HepG2 (cell line): ENCODE results near the gene NFIC. TPM values are rescaled to one million over a fixed set of nuclear protein-coding genes. Genes with fewer than 3 reads are reported as not detected.

Experiments
- AKAP8 ChIP-seq: sonication (generic); formaldehyde crosslinking; IDR thresholded peaks from 2 replicates; pipeline ENCODE4 v1.5.1; 2020; ENCODE audit warnings: mild to moderate bottlenecking, missing genetic modification reagents
- ARNT2 ChIP-seq: sonication (generic); formaldehyde crosslinking; IDR thresholded peaks from 2 replicates; pipeline ENCODE4 v1.8.0; 2022; ENCODE audit warnings: mild to moderate bottlenecking, low read depth, missing genetic modification reagents, moderate library complexity
- EHMT2 ChIP-seq: fragments of 200-600 bp; sonication (generic); IDR thresholded peaks from 2 replicates; pipeline ENCODE4 v1.7.0; 2017; ENCODE audit warnings: antibody characterized with exemption, low read depth, low read length, borderline replicate concordance
- FOXO4 ChIP-seq: sonication (generic); formaldehyde crosslinking; conservative IDR thresholded peaks from 2 replicates; pipeline ENCODE4 v1.8.1; 2023; ENCODE audit warnings: missing genetic modification reagents
- KDM2A ChIP-seq: sonication (generic); formaldehyde crosslinking; IDR thresholded peaks from 2 replicates; pipeline ENCODE4 v1.4.0; 2020; ENCODE audit warnings: low read depth, missing genetic modification reagents, borderline replicate concordance
- KMT2A ChIP-seq: sonication (generic); formaldehyde crosslinking; IDR thresholded peaks from 2 replicates; pipeline ENCODE4 v1.4.0; 2020; ENCODE audit warnings: missing genetic modification reagents
- NFKB2 ChIP-seq: sonication (generic); formaldehyde crosslinking; IDR thresholded peaks from 2 replicates; pipeline ENCODE4 v1.4.0; 2020; ENCODE audit warnings: missing genetic modification reagents, borderline replicate concordance
- RXRA ChIP-seq: sonication (generic); formaldehyde crosslinking; IDR thresholded peaks from 2 replicates; pipeline ENCODE4 v1.5.1; 2020; ENCODE audit warnings: missing genetic modification reagents
- SALL1 ChIP-seq: sonication (generic); formaldehyde crosslinking; IDR thresholded peaks from 2 replicates; pipeline ENCODE4 v1.8.0; 2022; ENCODE audit warnings: mild to moderate bottlenecking, missing genetic modification reagents
- SRSF9 ChIP-seq: fragments of 200-400 bp; formaldehyde crosslinking; IDR thresholded peaks from 2 replicates; pipeline ENCODE4 v1.6.1; 2018; ENCODE audit warnings: borderline replicate concordance, mild to moderate bottlenecking, low read depth, low read length; ENCODE audit not compliant: insufficient read depth, poor library complexity, severe bottlenecking
- STAT5B ChIP-seq: sonication (generic); formaldehyde crosslinking; IDR thresholded peaks from 2 replicates; pipeline ENCODE4 v1.4.0; 2020; ENCODE audit warnings: missing genetic modification reagents
- STAT6 ChIP-seq: sonication (generic); formaldehyde crosslinking; IDR thresholded peaks from 2 replicates; pipeline ENCODE4 v1.4.0; 2020; ENCODE audit warnings: missing genetic modification reagents, mild to moderate bottlenecking, borderline replicate concordance
- TGIF2 ChIP-seq: IDR thresholded peaks from 2 replicates; pipeline ENCODE4 v1.6.1; 2016; ENCODE audit warnings: control low read depth, missing compliant biosample characterization
- U2AF2 ChIP-seq: fragments of 200-400 bp; formaldehyde crosslinking; IDR thresholded peaks from 2 replicates; pipeline ENCODE4 v1.6.1; 2017; ENCODE audit warnings: low read depth, mild to moderate bottlenecking, low read length
- ZFP36 ChIP-seq: fragments of 150-350 bp; IDR thresholded peaks from 2 replicates; pipeline ENCODE4 v1.6.1; 2018; ENCODE audit warnings: borderline replicate concordance, low read length, low read depth; ENCODE audit not compliant: partially characterized antibody
- ZNF34 ChIP-seq: sonication (generic); formaldehyde crosslinking; IDR thresholded peaks from 2 replicates; pipeline ENCODE4 v1.4.0; 2020; ENCODE audit warnings: mild to moderate bottlenecking, missing genetic modification reagents, borderline replicate concordance
- ZNF672 ChIP-seq: sonication (generic); formaldehyde crosslinking; IDR thresholded peaks from 2 replicates; pipeline ENCODE4 v1.8.1; 2022; ENCODE audit warnings: missing genetic modification reagents
- polyA plus RNA-seq, 8 experiments: library from polyadenylated mRNA; depleted of rRNA in 3 of 8; stranded (reverse) in 7 of 8; unstranded in 1 of 8; fragments of >200 nt; fragmentation: Illumina TruSeq in 4 of 8; extraction: Trizol in 4 of 8; gene quantifications; 2 replicates each; pipeline versions ENCODE4 v1.2.1 to v1.2.3, GENCODE V29; 2011 to 2016; ENCODE audit warnings: low read depth in 4 of 8, missing spikeins in 1 of 8, mixed read lengths in 1 of 8; ENCODE audit not compliant: insufficient read depth in 1 of 8
- total RNA-seq, 5 experiments: library from RNA; depleted of rRNA; stranded (reverse); fragments of >200 nt; fragmentation: Illumina TruSeq; extraction: Trizol; gene quantifications; 2 replicates each; pipeline ENCODE4 v1.2.3, GENCODE V29; 2016; ENCODE audit warnings: low read depth in 1 of 5
- TF ChIP-seq, protein P1 (sequence below): sonication (generic); formaldehyde crosslinking; IDR thresholded peaks from 2 replicates; pipeline ENCODE4 v1.9.0; 2021; ENCODE audit warnings: missing genetic modification reagents, mild to moderate bottlenecking, borderline replicate concordance
- TF ChIP-seq, protein P2 (sequence below): sonication (generic); formaldehyde crosslinking; conservative IDR thresholded peaks from 2 replicates; pipeline ENCODE4 v1.4.0; 2020; ENCODE audit warnings: missing genetic modification reagents

Gene NFIC
- total and polyA plus RNA-seq, 2 of the 13 experiments (the other 11 are each of a cell fraction or from before 2014, with no cell fraction given): 1.3 to 2.5 TPM

DNA sequence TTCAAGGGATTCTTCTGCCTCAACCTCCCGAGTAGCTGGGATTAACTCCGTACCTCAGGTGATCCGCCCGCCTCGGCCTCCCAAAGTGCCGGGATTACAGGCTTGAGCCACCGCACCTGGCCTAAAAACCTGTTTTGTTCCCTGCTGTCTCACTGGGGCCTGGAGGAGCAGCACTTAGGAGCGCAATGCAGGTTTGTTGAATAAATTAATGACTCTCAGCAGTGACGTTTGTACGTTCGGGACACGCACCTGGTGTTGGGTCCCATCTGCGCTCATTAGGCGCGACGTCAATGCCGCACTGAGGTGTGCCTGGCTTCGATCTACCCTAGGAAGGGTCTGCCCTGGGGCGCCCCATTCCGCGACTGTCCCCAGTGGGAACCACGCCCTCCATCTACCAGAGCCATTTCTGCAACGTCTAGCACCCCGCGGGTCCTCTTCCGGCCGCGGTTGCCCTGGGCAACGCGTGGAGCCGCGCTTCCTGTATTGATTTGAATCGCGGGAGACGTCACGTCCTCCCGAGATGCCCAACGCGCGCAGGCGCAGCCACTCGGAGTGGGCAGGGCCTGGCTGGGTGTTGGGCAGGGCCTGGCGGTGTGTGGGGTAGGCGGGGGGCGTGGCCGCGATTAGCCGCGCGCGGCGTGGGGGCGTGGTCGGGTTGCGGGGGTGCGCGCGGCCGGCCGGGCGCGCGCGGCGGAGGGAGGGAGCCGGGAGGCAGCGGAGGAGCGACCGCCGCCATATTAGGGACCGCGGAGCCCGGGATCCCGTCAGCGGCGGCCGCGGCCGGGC is 139.4 kb downstream of the NFIC start, which contains the start of gene FZR1 (continued):
- TF ChIP-seq STAT6 (CRISPR knock-in tag) (no peak; the same call in 1 of the 2 replicates), RXRA (CRISPR knock-in tag) (peak; percentile 42), NFKB2 (peak; percentile 52; the same call in 1 of the 2 replicates), KDM2A (CRISPR knock-in tag) (peak; percentile 87), ZNF34 (CRISPR knock-in tag) (0 out of 2 replicates have a peak, but pooled peaks have one; percentile 65), SALL1 (CRISPR knock-in tag) (peak; percentile 76), ZFP36 (no peak), EHMT2 (no peak), FOXO4 (CRISPR knock-in tag) (no peak), ZNF672 (CRISPR knock-in tag) (no peak), TGIF2 (0 out of 2 replicates have a peak, but pooled peaks have one; percentile 33), SRSF9 (no peak), STAT5B (no peak), ARNT2 (CRISPR knock-in tag) (peak; percentile 70), U2AF2 (peak; percentile 88; the same call in 1 of the 2 replicates), AKAP8 (no peak), KMT2A (CRISPR knock-in tag) (peak; percentile 32; the same call in 1 of the 2 replicates)
- TF ChIP-seq, protein P1, sequence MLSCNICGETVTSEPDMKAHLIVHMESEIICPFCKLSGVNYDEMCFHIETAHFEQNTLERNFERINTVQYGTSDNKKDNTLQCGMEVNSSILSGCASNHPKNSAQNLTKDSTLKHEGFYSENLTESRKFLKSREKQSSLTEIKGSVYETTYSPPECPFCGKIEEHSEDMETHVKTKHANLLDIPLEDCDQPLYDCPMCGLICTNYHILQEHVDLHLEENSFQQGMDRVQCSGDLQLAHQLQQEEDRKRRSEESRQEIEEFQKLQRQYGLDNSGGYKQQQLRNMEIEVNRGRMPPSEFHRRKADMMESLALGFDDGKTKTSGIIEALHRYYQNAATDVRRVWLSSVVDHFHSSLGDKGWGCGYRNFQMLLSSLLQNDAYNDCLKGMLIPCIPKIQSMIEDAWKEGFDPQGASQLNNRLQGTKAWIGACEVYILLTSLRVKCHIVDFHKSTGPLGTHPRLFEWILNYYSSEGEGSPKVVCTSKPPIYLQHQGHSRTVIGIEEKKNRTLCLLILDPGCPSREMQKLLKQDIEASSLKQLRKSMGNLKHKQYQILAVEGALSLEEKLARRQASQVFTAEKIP: no peak
- TF ChIP-seq, protein P2, sequence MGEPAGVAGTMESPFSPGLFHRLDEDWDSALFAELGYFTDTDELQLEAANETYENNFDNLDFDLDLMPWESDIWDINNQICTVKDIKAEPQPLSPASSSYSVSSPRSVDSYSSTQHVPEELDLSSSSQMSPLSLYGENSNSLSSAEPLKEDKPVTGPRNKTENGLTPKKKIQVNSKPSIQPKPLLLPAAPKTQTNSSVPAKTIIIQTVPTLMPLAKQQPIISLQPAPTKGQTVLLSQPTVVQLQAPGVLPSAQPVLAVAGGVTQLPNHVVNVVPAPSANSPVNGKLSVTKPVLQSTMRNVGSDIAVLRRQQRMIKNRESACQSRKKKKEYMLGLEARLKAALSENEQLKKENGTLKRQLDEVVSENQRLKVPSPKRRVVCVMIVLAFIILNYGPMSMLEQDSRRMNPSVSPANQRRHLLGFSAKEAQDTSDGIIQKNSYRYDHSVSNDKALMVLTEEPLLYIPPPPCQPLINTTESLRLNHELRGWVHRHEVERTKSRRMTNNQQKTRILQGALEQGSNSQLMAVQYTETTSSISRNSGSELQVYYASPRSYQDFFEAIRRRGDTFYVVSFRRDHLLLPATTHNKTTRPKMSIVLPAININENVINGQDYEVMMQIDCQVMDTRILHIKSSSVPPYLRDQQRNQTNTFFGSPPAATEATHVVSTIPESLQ (CRISPR knock-in tag): no peak
